HFF-Myc (cell line): ENCODE results near the gene DOCK1.

Source experiments
- DNase-seq: peaks from one replicate; pipeline ENCODE4 v3.0.0-alpha.2; 2011; ENCODE audit warnings: low read depth; ENCODE audit errors: extremely low read depth
- H3K4me3 ChIP-seq: replicated peaks from 2 replicates; pipeline ENCODE4 v1.5.1; 2011; ENCODE audit warnings: low read depth, mild to moderate bottlenecking, control low read depth, low read length
- TF ChIP-seq, protein P1 (sequence below): IDR thresholded peaks from 2 replicates; pipeline ENCODE4 v1.5.1; 2012; ENCODE audit warnings: mild to moderate bottlenecking, low read depth, low read length, control low read depth; ENCODE audit errors: missing control alignments

The DOCK1 gene

DNA sequence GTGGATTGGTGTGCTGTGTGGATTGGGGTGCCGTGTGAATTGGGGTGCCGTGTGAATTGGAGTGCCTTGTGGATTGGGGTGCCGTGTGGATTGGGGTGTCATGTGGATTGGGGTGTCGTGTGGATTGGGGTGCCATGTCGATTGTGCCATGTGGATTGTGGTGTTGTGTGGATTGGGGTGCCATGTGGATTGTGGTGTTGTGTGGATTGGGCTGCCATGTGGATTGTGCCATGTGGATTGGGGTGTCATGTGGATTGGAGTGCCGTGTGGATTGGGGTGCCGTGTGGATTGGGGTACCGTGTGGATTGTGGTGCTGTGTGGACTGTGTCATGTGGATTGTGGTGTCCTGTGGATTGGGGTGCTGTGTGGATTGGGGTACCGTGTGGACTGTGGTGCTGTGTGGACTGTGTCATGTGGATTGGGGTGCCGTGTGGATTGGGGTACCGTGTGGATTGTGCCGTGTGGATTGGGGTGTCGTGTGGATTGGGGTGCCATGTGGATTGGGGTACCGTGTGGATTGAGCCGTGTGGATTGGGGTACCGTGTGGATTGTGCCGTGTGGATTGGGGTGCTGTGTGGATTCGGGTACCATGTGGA is 523.3 kb downstream of the DOCK1 start:
- no peak overlapping the region for H3K4me3 ChIP-seq
- no peak for DNase-seq
- TF ChIP-seq, protein P1, sequence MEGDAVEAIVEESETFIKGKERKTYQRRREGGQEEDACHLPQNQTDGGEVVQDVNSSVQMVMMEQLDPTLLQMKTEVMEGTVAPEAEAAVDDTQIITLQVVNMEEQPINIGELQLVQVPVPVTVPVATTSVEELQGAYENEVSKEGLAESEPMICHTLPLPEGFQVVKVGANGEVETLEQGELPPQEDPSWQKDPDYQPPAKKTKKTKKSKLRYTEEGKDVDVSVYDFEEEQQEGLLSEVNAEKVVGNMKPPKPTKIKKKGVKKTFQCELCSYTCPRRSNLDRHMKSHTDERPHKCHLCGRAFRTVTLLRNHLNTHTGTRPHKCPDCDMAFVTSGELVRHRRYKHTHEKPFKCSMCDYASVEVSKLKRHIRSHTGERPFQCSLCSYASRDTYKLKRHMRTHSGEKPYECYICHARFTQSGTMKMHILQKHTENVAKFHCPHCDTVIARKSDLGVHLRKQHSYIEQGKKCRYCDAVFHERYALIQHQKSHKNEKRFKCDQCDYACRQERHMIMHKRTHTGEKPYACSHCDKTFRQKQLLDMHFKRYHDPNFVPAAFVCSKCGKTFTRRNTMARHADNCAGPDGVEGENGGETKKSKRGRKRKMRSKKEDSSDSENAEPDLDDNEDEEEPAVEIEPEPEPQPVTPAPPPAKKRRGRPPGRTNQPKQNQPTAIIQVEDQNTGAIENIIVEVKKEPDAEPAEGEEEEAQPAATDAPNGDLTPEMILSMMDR: no peak

DNA sequence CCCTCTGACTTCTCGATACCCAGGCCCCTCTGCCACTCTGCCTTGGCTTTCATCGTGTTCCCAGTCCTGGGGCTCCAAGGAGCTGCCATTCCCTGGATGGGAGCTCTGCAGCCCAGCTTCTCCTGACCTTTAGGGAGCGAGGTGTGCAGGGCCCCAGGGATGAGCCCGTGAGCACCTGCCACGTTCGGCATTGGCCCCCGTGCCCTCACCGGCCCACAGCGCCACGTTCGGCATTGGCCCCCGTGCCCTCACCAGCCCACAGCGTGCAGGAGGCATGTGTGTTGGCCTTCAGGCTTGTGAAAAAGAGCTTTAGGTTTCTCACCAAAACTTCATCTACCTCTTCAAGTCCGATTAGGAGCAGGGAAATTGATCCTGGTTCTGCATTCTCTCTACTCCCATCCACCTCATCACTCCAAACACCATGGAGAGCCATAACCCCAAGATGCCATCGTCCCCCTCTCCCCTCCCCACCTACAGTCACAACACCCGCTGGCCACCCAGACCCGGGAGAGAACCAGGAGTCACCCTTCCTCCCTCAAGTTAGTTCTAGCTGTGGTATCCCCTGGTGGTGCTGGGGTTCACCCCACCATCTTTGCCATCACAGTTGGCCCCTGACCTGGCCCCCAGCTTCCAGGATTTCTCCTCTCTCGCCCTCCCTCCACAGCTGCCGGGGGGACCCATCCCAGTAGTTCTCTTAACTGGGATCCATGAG is 524.5 kb downstream of the DOCK1 start:
- TF ChIP-seq, protein P1: no peak
- no peak for DNase-seq
- no peak overlapping the region for H3K4me3 ChIP-seq

DNA sequence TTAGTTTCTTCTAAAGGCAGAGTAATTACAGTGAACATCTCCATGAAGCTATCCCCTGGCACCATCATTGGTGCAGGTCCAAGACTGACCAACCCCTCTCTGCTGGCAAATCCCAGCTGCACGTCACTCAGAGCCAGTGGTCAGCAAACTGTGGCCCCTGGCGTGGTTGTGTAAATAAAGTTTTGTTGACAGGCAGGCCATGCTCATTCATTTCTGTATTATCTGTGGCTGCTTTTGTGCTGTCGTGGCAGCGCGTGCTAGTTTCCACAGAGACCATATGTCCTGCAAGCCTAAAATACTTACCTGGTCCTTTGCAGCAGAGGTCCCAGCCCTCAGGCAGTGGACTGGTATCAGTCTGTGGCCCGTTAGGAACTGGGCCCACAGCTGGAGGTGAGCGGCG is 526.3 kb downstream of the DOCK1 start:
- no peak for DNase-seq
- TF ChIP-seq, protein P1: no peak
- no peak overlapping the region for H3K4me3 ChIP-seq

DNA sequence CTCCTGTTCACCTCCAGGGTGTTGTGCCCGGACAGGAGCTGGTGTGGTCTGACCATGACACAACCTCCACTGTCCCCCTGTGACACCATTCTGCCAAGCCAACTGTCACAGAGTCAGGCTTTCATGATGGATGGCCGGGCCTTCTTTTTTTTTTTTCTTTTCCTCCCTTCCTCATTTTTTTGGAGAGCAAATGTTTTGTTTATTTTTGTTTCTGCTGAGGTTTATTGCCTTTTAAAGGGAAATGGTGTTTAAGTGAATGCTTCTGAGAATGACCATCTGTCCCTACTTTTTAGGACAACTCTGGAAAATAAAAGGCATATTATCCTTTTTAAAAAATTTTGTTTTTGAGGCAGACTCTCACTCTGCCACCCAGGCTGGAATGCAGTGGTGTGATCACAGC is 528.8 kb downstream of the DOCK1 start:
- DNase-seq: no peak
- no peak overlapping the region for H3K4me3 ChIP-seq
- TF ChIP-seq, protein P1: no peak

DNA sequence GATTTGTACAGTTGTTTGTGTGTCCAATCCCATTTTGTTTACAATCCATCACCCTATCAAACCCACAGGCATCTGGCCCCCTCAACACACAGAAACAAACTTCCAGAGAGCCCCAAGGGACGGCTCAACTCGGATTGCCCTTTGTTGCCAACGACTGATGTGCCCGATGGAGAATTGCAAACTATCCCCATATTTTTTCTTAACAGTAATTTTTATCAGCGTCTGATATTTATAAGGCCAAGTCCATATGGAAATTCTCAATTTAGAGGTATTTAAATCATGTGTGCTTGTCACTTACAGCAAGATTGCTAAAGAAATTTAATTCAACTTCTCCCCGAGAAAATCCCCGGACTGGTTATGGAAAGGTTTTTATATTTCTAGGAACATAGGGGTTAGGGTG is 530.0 kb downstream of the DOCK1 start:
- TF ChIP-seq, protein P1: no peak
- no peak overlapping the region for H3K4me3 ChIP-seq
- DNase-seq: no peak

DNA sequence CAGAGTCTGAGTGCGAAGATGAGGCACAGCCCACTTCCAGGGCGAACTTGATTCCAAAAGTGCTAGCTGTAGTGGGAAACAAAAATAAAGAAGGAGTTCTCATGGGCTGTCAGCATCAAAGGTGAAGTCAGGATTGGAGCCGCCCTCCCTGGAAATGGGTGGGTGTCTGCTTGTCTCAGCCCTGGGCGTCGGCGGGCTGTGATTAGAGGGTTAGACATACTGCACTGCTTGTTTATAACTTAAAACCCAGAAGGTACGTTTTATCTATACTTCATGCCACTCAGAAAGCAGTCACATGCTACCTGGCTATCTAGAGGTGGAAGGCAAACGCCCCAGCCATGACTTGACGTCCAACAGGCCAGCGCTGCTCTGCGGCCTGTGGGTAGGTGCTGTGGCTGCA is 535.1 kb downstream of the DOCK1 start:
- DNase-seq: no peak
- H3K4me3 ChIP-seq: no peak overlapping the region
- TF ChIP-seq, protein P1: no peak
